IPS-18c (cell line): Measurements from ENCODE around the gene PDCD4.

ENCODE experiments used
- H3K4me3 ChIP-seq: 2 replicates; pipeline ENCODE4 v1.7.0; 2013; ENCODE audit warnings: low read depth, mild to moderate bottlenecking, low read length, moderate library complexity; ENCODE audit not compliant: insufficient read depth
- H3K9me3 ChIP-seq: one replicate; pipeline ENCODE4 v1.6.1; 2013; ENCODE audit warnings: mild to moderate bottlenecking, low read length, moderate library complexity; ENCODE audit not compliant: control insufficient read depth, insufficient read depth

PDCD4 gene

DNA sequence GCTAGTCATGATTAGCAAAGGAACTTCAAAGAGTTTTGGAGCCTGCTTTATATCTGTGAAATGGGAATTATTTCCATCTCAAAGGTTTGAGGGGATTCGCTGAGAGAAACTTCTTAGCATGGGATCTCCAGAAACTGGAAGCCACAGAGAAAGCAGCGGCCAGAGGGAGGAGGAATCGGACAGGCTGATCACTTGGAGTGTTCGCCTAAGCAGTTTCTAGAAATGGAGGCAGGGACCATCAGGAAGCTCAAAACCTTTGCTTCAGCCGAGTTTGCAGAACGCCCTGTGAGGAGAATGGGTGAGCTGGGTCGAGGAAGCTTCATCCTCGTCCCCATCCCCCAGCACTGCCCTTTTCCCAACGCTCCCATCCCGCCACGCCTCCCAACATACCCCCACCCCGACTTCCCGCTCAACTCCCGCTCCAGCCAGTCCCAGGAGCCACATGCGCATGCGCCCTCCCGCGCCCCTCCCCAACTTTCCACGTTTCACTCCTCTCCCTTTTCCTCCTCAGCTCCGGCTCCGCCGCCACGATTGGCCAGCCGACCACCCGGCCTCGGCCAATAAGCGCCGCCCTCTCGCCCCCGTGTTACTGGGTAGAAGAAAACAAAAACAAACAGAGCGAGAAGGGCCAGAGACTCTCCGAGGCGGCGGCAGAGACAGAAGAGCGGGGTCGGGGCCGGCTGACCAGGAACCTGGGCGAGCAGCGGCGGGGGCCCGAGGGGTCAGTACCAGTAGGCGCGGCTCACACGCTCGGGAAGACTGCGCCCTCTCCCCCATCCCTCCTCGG, at the start of gene PDCD4:
Gene PDCD4, plus strand, starts transcription at position 631 of the 787 bp plus-strand sequence. CDS start 4,100 bp downstream, outside the sequence.
- peak within 1 kb of the TSS; percentile 73 for H3K4me3 ChIP-seq

DNA sequence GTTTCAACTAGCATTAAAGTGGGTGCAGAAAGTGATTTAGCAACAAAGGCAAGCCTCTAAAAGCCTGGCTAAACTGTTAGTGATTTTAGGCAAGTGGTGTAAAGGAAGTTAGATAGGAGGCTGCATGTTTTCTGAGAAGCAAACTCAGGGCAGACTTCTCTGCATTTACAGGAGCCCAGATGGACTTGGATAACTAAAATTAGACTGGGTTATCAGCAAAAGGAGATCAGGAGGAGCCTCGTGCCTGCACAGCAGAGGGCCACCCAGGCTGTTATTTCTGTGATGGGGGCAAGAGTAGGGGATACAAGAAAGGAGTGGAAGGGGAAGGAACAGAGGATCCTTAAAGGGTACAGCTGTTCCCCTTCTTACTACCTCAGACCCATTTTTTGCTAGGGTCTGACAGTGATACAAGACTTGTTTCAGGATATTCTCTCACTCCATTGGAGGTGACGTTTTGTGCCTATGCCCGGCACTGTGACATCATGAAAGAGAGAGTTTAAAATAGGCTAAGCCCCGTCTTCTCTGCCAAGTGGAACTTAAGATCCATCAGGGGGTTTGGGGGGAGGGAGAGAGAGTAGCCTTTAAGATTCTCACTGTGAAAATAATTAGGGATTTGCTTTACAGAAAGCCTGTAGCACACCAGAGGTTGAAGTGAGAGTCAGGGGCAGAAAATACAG, 49.6 kb upstream of the PDCD4 start:
- H3K9me3 ChIP-seq = no peaks in the 10 kb centered on the region
- H3K4me3 ChIP-seq = no peak overlapping the region

More for the DNA sequence above, at the start of gene PDCD4:
- H3K9me3 ChIP-seq = no peaks in the 10 kb centered on the region

DNA sequence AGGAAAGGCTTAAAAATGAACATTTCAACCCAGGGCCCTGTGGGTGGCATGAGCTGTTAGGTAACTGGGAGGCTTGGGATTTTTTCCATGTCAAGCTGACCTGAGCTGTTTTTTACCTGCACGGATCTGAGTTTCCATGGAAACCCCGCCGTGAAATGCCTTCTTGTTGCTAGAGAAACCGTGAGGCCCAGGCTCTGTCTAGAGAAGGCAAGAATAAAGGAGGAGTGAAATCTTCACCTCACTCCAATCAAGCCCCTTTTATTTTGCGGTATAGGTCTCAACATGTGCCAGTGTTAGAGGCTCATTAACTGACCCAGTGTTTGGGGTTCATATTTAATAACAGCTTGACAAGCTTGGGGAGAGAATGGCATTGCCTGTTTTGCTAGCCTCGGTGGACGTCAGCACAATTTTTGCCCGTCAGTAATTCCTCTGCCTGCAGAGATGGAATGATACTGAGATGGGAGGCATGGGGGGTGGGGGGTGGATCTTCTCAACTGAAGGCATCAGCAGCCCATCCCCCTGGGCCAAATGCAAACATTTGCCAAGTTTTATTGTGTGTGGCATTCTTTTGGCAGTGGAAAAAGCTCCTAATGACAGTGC, 48.9 kb upstream of the PDCD4 start:
- H3K4me3 ChIP-seq = no peak overlapping the region

DNA sequence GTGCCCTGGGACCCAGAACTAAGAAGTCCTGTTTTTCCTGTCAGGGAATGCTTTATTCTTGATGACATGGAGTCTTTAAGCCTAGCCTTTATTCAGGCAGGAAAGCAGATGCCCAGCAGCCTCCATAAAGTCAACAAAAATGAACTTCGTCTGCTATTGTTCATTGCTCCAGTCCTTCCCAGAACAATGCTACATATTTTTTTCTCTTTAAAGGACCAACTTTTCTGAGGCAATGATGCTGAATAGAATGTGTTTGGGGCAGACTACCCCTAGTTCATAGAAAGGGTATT, 47.6 kb upstream of the PDCD4 start:
- H3K9me3 ChIP-seq = no peaks in the 10 kb centered on the region

More for the DNA sequence above, 48.9 kb upstream of the PDCD4 start:
- H3K9me3 ChIP-seq = no peaks in the 10 kb centered on the region

DNA sequence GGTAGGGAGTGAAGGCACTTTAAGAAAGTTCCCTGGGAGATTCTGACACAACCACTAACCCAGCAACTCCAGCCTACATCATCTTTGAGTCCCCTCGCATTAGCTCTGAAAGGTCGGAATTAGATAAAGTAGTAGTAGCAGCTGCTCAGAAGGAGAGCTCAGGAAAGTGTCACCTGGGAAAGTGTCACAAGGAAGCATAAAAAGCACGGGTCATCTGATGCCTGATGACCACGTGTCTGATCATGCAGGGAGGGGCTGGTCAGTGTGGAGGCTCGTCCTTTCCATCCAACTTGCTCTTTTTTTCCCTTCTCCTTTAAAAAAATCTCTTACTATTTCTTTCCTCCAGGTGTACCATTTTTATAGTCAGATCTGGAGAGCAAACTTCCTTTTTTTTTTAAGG, 47.1 kb upstream of the PDCD4 start:
- Histone ChIP-seq H3K9me3 (no peaks in the 10 kb centered on the region), H3K4me3 (no peak overlapping the region)

More for the DNA sequence above, 47.6 kb upstream of the PDCD4 start:
- no peak overlapping the region for H3K4me3 ChIP-seq

DNA sequence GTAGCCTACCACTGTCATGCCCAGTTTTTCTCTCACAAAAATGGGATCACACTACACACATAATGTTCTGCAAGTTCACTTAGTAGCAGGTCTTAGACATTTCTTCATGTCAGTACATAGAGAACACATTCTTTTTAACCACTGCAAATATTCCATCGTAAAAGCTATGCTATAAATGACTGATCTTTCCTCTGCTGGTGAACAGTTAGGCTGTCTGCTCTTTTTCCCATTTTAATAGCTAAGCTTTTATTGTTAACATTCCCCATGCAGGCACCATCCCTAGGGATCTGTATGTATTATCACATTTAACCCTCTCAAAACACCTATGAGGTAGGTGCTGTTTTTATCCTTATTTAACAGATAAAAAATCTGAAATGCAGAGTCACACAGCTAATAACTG, 46.2 kb upstream of the PDCD4 start:
- H3K9me3 ChIP-seq = no peaks in the 10 kb centered on the region

DNA sequence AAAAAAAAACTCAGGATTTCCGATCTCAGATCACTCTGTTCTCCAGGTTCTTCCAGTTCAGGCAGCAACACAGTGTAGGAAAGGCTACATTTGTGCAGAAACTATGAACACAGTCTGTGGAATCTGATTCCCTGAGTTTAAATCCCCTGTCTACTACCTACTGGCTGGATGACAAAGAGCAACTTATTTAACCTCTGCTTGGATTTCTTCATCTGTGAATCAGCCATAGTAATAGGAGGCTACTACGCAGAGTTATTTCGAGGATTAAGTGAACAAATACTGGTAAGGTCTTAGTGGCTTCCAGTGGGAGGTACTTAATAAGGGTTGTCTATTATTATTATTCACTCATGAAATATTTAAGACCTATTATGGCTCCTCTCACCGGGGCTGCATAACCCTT, 44.3 kb upstream of the PDCD4 start:
- no peak overlapping the region for H3K4me3 ChIP-seq

More for the DNA sequence above, 46.2 kb upstream of the PDCD4 start:
- H3K4me3 ChIP-seq = no peak overlapping the region

DNA sequence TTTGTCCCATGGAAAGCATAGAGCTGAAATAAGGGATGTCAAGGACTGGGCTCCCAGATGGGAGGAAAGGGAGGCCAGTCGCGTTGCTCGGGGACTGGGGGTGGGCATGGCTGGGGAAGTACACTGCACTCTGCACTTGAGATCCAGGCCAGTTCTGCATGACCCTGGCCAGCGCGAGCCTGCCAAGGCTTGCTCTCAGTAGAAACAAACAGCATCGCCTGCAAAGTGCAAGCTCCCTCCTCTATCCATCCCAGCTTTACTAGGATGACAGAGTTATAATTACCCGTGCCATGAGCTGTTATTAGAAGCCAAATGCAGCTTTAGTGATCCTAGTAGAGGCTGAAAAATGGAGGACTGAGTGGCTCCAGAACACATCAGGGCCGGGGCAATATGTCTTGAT, 43.9 kb upstream of the PDCD4 start:
- Histone ChIP-seq H3K9me3 (no peaks in the 10 kb centered on the region), H3K4me3 (no peak overlapping the region)

More for the DNA sequence above, 44.3 kb upstream of the PDCD4 start:
- H3K9me3 ChIP-seq = no peaks in the 10 kb centered on the region

DNA sequence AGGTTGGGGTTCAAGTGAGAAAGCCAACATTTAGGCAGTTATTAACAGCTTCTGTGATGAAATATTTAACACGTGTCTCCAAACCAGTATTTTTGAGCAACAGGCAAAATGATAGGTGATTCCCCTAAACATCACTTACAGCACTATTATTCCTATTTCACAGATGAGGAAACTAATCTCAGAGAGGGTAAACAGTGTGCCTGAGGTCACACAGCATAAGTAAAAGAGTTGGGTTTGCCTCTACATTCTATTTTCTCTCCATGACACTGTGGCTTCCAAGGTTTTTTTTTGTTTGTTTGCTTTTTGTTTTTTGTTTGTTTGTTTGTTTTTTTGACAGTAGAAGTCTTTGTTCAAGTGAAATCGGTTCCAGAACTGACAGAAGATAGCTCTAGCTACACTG, 43.2 kb upstream of the PDCD4 start:
- no peaks in the 10 kb centered on the region for H3K9me3 ChIP-seq
- no peak overlapping the region for H3K4me3 ChIP-seq

DNA sequence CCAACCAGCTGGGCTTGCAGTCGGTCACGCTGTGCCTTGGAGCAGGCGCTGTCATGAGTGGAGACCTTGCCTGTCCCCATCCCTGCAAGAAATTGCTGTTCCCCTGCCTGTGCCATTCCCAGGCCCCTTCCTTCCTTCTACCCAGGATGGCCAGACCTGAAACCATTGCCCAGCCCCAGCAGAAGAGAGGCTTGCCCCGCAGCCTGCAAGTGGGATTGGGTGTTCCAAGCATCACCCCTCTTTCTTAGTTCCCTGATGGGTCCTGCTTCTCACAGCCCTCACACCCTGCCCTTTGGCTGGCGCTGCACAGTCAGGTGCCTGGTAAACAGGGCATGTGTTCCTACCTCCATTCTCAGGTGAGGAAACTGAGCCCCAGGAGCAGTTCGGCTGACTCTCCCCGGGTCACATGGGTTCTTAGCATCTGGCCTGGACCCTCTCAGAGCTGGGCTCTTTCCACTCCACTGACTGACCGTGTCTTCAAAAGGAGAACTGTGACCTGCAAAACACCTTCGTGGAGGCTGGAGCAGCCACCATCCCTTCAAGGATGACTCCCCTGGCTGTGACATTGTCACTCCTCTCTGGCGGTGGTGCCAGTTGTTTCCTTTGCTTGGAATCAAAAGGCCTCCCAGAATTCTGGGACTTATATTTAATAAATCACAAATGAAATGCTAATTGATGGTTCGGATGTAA, 41.9 kb upstream of the PDCD4 start:
- Histone ChIP-seq H3K9me3 (no peaks in the 10 kb centered on the region), H3K4me3 (no peak overlapping the region)

DNA sequence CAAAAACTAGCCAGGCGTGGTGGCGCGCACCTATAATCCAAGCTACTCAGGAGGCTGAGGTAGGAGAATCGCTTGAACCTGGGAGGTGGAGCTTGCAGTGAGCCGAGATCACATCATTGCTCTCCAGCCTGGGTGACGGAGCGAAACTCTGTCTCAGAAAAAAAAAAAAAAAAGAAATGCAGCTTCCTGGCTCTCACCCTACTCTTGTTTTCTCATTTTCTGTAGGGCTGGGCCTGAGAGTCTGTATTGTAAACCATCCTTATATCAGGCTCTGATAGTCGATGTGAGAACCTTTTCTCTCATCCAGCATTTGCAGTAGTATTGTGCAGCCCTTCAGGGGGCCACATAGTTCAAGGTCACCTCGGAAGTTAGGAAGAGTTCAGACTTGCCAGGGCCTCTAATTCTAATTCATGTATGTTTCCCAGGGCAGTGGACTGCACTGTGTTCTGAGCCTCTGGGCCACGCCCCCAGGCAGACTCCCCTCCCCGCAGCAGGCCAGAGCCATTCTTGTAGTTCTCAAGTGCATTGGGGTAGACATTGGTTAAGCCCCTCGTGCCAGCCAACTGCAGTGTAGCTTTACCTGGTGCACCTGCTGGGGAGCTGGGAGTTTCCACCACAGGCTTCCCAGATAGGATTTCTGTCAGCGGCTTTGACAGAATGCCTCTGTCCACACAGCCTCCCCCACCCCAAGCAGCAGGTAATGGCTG, 38.3 kb upstream of the PDCD4 start:
- Histone ChIP-seq H3K4me3 (no peak overlapping the region), H3K9me3 (no peaks in the 10 kb centered on the region)

DNA sequence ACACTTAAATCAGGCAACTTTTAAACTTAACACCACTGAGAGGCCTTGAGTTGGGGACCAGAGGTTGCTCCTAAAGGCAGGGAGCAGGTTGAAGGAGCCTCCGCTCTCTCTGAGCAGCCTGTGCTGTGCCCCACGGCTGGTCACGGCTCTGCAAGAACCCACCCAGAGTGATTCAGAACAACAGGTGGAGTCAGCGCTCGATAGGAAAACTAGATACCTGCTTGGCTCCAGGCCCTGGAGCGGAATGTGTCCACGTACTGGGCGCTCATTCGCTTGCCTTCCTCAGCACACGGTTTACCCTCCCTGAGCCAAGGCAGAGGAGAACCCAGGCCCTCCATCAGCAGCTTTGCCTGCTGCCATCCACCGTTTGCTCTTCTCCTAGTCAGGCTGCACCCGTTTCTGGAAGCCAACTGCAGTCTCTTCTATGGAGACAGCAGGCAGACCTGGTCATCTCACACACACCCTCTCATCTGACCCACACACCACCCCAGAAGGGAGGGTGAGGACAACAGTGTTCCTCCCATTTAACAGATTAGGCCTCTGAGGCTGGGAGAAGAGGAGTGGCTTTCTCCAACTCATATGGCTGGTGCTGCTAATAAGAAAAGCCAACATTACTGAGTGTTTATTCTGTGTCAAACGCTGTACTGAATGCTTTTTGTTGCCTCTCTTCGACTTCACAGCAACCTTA, 37.6 kb upstream of the PDCD4 start:
- no peaks in the 10 kb centered on the region for H3K9me3 ChIP-seq
- H3K4me3 ChIP-seq = no peak overlapping the region

DNA sequence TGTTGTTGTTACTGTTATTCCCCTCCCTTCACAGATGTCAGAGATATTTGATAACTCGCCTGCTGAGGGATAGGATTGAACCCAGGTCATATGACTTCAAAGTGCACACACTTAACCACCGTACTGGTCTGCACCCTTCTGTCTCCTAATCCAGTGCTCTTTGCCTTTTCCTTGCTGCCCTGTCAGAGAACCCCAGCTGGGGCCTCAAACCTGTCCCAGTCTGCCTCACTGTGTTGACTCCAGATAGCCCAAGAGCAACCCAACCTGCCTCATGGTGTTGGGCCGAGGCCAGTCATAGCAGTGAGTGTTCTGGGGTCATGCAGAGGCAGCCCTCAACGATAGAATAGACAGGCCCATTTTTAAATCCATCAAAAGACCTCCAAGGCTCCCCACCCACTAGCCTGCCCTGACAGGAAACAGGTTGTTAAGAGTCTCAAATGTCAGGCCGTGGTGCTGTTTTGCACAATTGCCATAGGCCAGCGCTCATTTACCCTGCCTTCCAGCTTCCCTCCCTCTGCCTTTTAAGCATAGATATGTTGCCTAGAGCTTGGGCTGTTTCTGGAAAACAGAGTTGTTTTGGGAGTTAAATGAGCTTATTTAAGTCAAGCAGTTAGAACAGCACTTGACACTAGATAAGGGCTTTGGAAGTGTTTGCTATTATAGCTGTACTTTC, 37.0 kb upstream of the PDCD4 start:
- H3K4me3 ChIP-seq = no peak overlapping the region
- H3K9me3 ChIP-seq = no peaks in the 10 kb centered on the region

DNA sequence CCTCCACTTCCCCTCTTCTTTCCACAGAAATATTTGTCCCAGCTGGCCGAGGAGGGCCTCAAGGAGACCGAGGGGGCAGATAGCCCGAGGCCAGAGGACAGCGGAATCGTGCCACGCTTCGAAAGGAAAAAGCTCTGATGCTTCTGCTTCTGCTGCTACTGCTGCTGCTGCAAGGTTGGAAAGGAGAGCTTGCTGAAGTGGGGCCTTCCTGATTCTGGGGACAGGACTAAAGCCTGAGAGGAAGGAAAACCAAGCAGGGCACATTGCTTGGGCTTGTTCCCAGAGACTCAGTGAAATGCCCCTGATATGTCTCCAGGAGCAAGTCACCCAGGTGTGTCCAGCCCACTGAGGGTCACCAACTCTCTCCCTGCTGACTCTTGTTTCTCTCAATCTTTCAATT, 35.9 kb upstream of the PDCD4 start:
- H3K9me3 ChIP-seq = no peaks in the 10 kb centered on the region
- no peak overlapping the region for H3K4me3 ChIP-seq

DNA sequence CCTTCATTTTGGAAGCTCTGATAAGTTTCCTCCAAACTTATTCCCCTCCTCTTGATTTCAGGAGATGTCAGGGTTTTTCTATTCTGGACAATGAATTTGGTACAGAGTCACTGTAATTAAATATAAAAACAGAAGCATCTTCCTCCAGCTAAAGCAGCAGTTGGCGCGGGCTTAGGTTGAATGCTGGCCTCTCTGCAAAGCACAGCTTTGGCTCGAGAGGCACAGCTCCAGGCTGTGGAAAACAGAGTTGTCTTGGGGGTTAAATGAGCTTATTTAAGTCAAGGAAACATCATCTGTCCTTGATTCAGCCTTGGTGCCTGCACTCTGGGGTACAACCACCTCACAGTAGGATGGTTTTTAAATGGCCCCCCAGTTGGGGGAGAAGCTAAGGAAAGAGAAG, 35.0 kb upstream of the PDCD4 start:
- Histone ChIP-seq H3K4me3 (no peak overlapping the region), H3K9me3 (no peaks in the 10 kb centered on the region)

DNA sequence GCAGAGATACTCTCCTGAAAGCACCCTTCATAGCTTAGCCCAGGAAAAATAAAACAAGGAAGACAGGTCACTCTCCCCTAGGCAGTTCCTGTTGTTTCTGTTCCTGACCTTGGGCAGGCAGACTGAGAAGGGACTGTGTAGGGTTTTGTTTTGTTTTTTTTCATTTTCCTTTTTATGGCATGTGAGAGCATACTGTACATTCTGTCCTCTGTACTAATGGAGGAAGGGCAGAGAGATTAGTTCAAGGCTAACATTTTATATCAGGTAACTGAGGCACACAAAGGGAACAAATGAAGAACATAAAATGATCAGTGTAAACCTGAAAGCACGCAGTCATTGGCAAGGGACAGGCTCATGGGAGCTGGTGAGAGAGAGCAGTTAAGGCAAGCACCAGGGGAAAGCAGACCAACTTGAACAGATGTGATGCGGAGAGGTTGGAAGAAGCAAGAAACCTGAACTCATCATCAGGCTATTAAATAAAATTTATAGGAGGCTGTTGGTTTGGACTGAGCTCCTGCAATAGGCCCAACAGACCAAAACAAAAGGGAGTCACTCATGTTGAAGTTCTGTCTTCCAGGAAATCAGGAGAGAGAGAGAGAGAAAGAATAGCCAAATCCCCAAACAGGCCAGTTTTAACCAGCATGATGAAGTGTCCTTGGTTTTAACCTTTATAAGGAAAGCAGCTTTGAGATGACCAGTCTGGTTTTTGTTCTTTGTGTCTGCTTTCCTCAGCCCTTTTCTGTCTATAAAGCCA, 34.1 kb upstream of the PDCD4 start:
- no peaks in the 10 kb centered on the region for H3K9me3 ChIP-seq
- H3K4me3 ChIP-seq = no peak overlapping the region
